Tracheal epithelial cell (primary cell): Measurements from ENCODE around the gene C11orf65. TPM values are rescaled to one million over a fixed set of nuclear protein-coding genes. Genes with fewer than 3 reads are reported as not detected.

Experiments
- total RNA-seq: library from RNA; depleted of rRNA; stranded (reverse); fragments of >200 nt; gene quantifications from 2 replicates; pipeline ENCODE4 v1.2.1, GENCODE V29; 2014

Gene C11orf65, protein sequence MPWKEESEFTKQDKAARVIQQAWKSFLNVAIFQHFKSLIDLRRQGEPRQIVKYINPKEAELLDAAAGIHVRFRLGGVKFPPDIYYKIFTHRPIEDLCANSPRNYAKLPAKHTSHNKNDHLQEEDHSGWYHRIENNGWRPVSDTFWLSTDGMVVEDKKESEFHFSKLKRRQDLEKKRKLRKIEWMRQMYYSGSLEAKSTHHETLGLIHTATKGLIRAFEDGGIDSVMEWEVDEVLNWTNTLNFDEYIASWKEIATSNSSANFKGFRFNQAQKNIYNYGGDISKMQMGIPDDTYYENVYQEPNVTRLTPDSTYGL
- 0.43 and 1.2 TPM in 2 replicates for total RNA-seq

DNA sequence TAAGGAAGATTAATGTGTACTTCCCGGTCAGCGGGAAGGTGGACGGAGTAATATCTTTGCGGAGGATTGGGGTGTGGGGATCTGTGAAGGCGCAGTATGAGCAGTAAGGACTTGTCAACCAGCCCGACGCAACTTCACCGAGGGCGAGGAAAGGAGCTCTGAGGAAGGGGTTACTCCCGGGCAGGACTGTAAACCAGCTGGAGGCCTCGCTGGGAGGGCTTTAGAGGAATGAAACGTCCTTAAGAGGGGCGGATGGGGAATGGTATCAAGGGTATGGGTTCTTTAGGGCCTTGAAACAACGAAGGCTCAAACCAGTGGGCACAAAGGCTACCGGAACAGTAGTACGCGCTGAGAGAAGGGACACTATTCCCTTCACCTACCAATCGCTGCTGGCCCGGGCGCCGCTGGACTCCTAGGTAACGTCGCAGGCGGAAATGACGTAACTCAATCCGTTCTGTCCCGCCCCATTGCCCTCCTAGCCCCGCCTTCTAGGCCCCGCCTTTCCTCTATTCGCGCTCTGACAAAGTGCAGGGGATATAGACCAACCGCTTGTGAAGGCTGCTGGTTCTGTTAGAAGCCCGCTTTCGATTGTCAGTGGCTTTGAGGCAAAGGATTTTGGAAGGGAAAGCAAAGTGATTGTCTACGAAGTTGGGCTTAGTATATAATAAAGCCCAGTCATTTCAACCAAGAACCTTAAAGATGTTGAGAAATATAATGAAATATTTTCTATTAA is at the start of gene C11orf65:
TSS of gene C11orf65 (minus strand) at position 439 of the 733 bp plus-strand sequence. CDS start 5,970 bp downstream, outside the sequence.

GRCh38 chr11:108498046-108498815 is 30.9 kb upstream of the C11orf65 start, which contains the start of gene POGLUT3:
Gene POGLUT3, minus strand, starts transcription at chr11:108498384. Its CDS starts 18 bp downstream, at chr11:108498366.

Other genes starting within 250 kb of the C11orf65 start
- gene NPAT, start 244.9 kb downstream of the C11orf65 start, total RNA-seq: 8.2 and 9.6 TPM in 2 replicates
- 37.1 and 37.3 TPM in 2 replicates for gene ATM, start 244.5 kb downstream of the C11orf65 start, total RNA-seq
- 2.4 and 8.5 TPM in 2 replicates for gene POGLUT3, start 30.9 kb upstream of the C11orf65 start, total RNA-seq
- gene EXPH5, start 126.2 kb upstream of the C11orf65 start, total RNA-seq: 7.5 and 11.7 TPM in 2 replicates
- gene DDX10, start 197.5 kb upstream of the C11orf65 start, total RNA-seq: 25.3 and 34.5 TPM in 2 replicates